GM18870 (cell line): ENCODE measurements around the gene CPEB2.

Source experiments
- ATAC-seq: cut with Tn5 transposase; IDR thresholded peaks from one replicate; pipeline ENCODE4 v1.9.1; 2021; ENCODE audit warnings: moderate library complexity; ENCODE audit not compliant: unreplicated experiment

The CPEB2 gene

GRCh38 chr4:15116509-15117079, 114.3 kb downstream of the CPEB2 start:
- ATAC-seq, result no peak

GRCh38 chr4:15117270-15117946, 115.1 kb downstream of the CPEB2 start:
- ATAC-seq, result no peak

DNA sequence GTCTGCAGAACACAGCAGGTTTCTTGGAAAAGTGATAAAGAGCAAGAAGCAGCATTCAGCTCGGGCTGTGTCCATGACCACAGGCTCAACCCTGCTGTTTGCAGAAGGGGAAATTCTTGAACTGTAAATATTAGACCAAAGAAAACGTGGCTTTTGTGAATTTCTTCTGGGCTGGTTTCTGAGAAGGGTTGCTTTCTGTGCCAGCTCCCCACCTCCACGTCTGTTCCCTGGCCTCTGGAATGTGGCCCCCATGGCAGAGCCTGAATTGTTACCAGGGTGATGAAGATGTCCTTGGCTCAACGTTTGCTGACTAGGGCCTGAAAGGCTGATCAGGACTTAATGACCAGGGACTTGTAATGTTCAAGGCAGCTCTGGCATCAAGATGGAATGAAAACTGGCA, 116.0 kb downstream of the CPEB2 start:
- ATAC-seq, result no peak
